Stimulated activated CD8-positive, alpha-beta memory T cell treated with anti-CD3 and anti-CD28 coated beads, Interleukin-4, amount 100 ng/mL, for 4 hours (primary cell): ENCODE results near the gene PIGK.

ENCODE experiments used
- DNase-seq, 2 donors: peaks; one replicate each; pipeline ENCODE4 v3.0.0-alpha.2; 2020; ENCODE audit warnings: low read depth in 2 of 2, low spot score in 1 of 2

Gene PIGK

DNA sequence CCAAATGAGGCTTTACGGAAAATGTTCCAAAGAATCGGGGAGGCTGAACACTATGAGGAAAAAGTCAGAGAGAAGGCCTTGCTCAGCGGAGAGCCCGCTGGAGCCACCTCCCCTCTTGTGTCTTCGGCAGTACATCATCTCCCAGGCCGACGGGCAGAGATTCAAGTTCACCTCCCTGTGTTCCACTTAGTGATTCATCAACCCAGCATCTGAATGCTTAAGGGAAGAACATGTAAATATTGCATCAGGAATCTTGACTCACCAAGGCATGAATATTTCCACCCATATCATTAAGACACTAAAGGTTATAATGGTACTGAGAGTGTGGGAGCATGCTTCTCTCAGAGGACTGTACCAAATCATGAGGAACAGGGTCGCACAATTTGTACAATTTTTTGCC is 179.5 kb downstream of the PIGK start:
- DNase-seq = no peak

DNA sequence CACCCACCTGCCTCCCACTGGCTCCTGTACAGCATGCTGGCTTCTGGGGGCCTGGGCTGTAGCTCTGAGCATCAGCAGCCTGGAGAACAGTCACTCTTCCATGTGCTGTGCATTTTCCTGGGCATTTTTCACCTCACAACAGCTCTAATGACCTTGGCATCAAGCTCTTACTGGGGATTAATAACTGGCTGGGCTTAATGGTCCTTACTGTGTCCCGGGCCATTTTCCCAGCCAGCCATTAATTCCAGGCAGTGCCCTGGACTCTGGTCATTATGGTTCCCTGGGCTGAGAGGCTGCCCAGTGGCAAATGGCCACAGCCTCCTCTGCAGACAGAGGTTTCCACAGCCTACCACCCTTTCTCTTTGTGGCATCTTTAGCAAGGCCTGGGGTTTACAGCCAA is 180.1 kb downstream of the PIGK start:
- DNase-seq = no peak
